Measurements from ENCODE around the gene CREB3. TPM values are rescaled to one million over a fixed set of nuclear protein-coding genes. Genes with fewer than 3 reads are reported as not detected.

The CREB3 gene
- total RNA-seq, 1 donor from 2014 or later, result 48.1 TPM

GRCh38 chr9:35748858-35749514, 16.5 kb downstream of the CREB3 start, which contains the start of the genes GBA2 and RGP1:
Gene GBA2 (minus strand): TSS chr9:35749228. CDS start chr9:35748704, 524 bp downstream.
Gene RGP1 (plus strand): TSS chr9:35749287. CDS start chr9:35749756, 469 bp downstream.
- peak; percentile 81 for DNase-seq (ENCODE audit: low spot score)

- DNase-seq (ENCODE audit: low spot score), result peak; percentile 25
Measured at GRCh38 chr9:35749515-35750255, 17.2 kb downstream of the CREB3 start.

GRCh38 chr9:35750256-35750531, 17.7 kb downstream of the CREB3 start:
- DNase-seq (ENCODE audit: low spot score), result no peak

GRCh38 chr9:35753466-35753865, 21.0 kb downstream of the CREB3 start:
- no peak for DNase-seq (ENCODE audit: low spot score)

GRCh38 chr9:35754264-35754663, 21.8 kb downstream of the CREB3 start, which contains the start of gene MSMP:
Gene MSMP (minus strand): TSS chr9:35754276. CDS start chr9:35754129, 147 bp downstream.
- no peak for DNase-seq (ENCODE audit: low spot score)

GRCh38 chr9:35755071-35755470, 22.6 kb downstream of the CREB3 start:
- DNase-seq (ENCODE audit: low spot score), result no peak

GRCh38 chr9:35756275-35757225, 24.1 kb downstream of the CREB3 start:
- DNase-seq (ENCODE audit: low spot score), result peak; percentile 64

- no peak for DNase-seq (ENCODE audit: low spot score)
Measured at GRCh38 chr9:35757226-35757891, 24.9 kb downstream of the CREB3 start.

GRCh38 chr9:35757892-35758275, 25.4 kb downstream of the CREB3 start:
- no peak for DNase-seq (ENCODE audit: low spot score)

- no peak for DNase-seq (ENCODE audit: low spot score)
Measured at GRCh38 chr9:35758475-35759050, 26.1 kb downstream of the CREB3 start.

- no peak for DNase-seq (ENCODE audit: low spot score)
Measured at GRCh38 chr9:35759795-35760194, 27.3 kb downstream of the CREB3 start.

- peak; percentile 44 for DNase-seq (ENCODE audit: low spot score)
Measured at GRCh38 chr9:35760651-35761050, 28.2 kb downstream of the CREB3 start.

GRCh38 chr9:35763181-35763580, 30.7 kb downstream of the CREB3 start:
- no peak for DNase-seq (ENCODE audit: low spot score)

- no peak for DNase-seq (ENCODE audit: low spot score)
Measured at GRCh38 chr9:35763803-35764202, 31.3 kb downstream of the CREB3 start.

- DNase-seq (ENCODE audit: low spot score), result no peak
Measured at GRCh38 chr9:35766997-35767396, 34.5 kb downstream of the CREB3 start.

- no peak for DNase-seq (ENCODE audit: low spot score)
Measured at GRCh38 chr9:35767458-35767857, 35.0 kb downstream of the CREB3 start.

- no peak for DNase-seq (ENCODE audit: low spot score)
Measured at GRCh38 chr9:35769763-35770162, 37.3 kb downstream of the CREB3 start.

- no peak for DNase-seq (ENCODE audit: low spot score)
Measured at GRCh38 chr9:35771075-35771433, 38.6 kb downstream of the CREB3 start.

- DNase-seq (ENCODE audit: low spot score), result no peak
Measured at GRCh38 chr9:35771534-35771933, 39.1 kb downstream of the CREB3 start.

- no peak for DNase-seq (ENCODE audit: low spot score)
Measured at GRCh38 chr9:35771943-35772342, 39.5 kb downstream of the CREB3 start.

GRCh38 chr9:35774907-35775635, 42.6 kb downstream of the CREB3 start:
- DNase-seq (ENCODE audit: low spot score), result no peak

Measured in mucosa of gallbladder (tissue), 1 donor.